ENCODE results near the gene LRRC8D. TPM values are rescaled to one million over a fixed set of nuclear protein-coding genes. Genes with fewer than 3 reads are reported as not detected.

The LRRC8D gene
- total and polyA plus RNA-seq, 2 experiments from 2014 or later = 10.1 to 13.8 TPM

DNA sequence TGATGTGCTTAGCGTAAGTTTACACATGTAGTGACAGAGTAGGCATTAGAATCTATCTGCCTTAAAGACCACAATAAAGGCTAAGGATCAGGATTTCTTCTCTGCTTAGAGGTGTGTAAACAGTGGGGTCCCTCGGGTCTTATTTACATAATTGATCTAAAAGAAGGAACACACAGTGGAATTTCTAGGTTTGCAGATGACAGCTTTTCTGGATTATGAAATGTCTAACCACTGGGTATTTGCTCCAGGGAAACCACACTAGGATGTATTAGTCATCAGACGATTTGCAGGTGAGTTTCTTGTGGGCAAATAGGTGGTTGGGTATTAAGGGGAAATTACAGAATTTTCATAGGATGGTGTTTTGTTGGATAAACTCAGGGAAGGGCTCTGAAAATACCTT lies 5.8 kb downstream of the LRRC8D start:
- H3K27me3 ChIP-seq = no peaks in the 10 kb centered on the region
- H3K4me3 ChIP-seq = no peak overlapping the region
- no peaks in the 10 kb centered on the region for H3K36me3 ChIP-seq
- no peak overlapping the region for H3K27ac ChIP-seq
- H3K4me1 ChIP-seq (ENCODE audit: low read depth) = peaks cover 8% of the 10 kb centered on the region
- DNase-seq (ENCODE audit: low read depth in 1 of 2, low spot score in 1 of 2) = no peak
- H3K9me3 ChIP-seq (ENCODE audit: low read depth) = no peaks in the 10 kb centered on the region
- TF ChIP-seq, protein P1, sequence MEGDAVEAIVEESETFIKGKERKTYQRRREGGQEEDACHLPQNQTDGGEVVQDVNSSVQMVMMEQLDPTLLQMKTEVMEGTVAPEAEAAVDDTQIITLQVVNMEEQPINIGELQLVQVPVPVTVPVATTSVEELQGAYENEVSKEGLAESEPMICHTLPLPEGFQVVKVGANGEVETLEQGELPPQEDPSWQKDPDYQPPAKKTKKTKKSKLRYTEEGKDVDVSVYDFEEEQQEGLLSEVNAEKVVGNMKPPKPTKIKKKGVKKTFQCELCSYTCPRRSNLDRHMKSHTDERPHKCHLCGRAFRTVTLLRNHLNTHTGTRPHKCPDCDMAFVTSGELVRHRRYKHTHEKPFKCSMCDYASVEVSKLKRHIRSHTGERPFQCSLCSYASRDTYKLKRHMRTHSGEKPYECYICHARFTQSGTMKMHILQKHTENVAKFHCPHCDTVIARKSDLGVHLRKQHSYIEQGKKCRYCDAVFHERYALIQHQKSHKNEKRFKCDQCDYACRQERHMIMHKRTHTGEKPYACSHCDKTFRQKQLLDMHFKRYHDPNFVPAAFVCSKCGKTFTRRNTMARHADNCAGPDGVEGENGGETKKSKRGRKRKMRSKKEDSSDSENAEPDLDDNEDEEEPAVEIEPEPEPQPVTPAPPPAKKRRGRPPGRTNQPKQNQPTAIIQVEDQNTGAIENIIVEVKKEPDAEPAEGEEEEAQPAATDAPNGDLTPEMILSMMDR (IDR thresholded peaks at IDR 0.05; ENCODE audit: low read depth, low read length) = no peak

DNA sequence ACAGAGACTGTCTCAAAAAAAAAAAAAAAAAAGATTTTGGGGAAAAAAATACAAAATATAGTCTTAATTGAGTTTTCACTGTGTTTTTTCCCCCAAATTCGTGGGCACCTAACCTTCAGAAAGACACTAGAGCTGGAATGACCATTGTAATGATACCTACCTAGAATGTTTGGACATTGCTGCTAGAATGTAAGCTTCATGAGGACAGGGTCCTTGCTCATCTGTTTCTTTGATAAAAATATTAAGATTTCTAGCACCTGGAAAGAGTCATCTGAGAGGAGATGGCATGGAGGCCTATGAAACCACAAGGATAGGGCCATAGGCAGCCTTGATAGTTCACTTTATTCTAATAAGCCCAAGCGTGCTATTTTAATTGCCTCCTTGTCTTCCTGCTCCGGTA lies 6.5 kb downstream of the LRRC8D start:
- no peak overlapping the region for H3K4me3 ChIP-seq
- H3K27ac ChIP-seq = no peak overlapping the region
- H3K4me1 ChIP-seq (ENCODE audit: low read depth) = peaks cover 8% of the 10 kb centered on the region
- H3K9me3 ChIP-seq (ENCODE audit: low read depth) = no peaks in the 10 kb centered on the region
- no peak for DNase-seq (ENCODE audit: low read depth in 1 of 2, low spot score in 1 of 2)
- no peaks in the 10 kb centered on the region for H3K36me3 ChIP-seq
- TF ChIP-seq, protein P1 (IDR thresholded peaks at IDR 0.05; ENCODE audit: low read depth, low read length) = no peak
- no peaks in the 10 kb centered on the region for H3K27me3 ChIP-seq

DNA sequence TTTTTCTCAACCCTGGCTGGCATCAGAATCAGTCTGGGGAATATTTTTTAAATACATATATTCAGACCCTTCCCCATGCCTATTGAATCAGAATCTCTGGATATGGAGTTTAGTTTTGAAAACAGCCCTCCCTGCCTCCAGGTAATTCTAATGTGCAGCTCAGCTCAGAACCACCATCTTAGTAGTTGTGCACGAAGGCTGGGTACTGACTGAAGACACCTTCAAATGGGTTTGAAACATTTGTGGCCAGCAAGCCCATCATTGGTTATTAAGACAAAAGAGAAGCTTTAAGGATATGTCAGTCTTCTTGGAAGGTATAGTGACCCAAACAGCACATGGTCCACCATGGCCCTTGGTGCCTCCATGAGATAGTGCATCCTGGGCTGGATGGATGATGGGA lies 7.1 kb downstream of the LRRC8D start:
- Histone ChIP-seq H3K9me3 (ENCODE audit: low read depth) (no peaks in the 10 kb centered on the region), H3K27ac (no peak overlapping the region), H3K27me3 (no peaks in the 10 kb centered on the region), H3K36me3 (no peaks in the 10 kb centered on the region), H3K4me1 (ENCODE audit: low read depth) (peaks cover 7% of the 10 kb centered on the region), H3K4me3 (no peak overlapping the region)
- DNase-seq (ENCODE audit: low read depth in 1 of 2, low spot score in 1 of 2) = no peak
- TF ChIP-seq, protein P1 (IDR thresholded peaks at IDR 0.05; ENCODE audit: low read depth, low read length) = no peak

DNA sequence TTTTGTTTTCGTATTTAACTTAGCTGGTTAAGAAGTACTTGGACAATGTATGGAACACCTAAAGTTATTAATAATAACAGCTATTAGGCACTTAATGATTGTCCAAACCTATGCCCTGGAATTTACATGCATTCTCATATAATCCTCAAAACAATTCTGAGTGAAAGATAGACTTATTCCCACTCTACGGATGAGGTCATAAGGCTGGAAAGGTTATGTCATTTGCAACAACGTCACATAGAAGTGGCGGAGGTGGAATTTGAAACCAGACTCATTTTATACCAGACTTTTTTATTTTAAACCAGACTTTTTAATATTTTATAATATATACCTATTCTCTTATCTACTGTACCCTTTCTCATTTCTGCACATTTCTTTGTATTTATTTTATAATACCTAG lies 8.4 kb downstream of the LRRC8D start:
- TF ChIP-seq, protein P1 (IDR thresholded peaks at IDR 0.05; ENCODE audit: low read depth, low read length) = no peak
- no peaks in the 10 kb centered on the region for H3K27me3 ChIP-seq
- no peak overlapping the region for H3K4me3 ChIP-seq
- DNase-seq (ENCODE audit: low read depth in 1 of 2, low spot score in 1 of 2) = no peak
- H3K36me3 ChIP-seq = no peaks in the 10 kb centered on the region
- no peak overlapping the region for H3K27ac ChIP-seq
- no peaks in the 10 kb centered on the region for H3K4me1 ChIP-seq (ENCODE audit: low read depth)
- no peaks in the 10 kb centered on the region for H3K9me3 ChIP-seq (ENCODE audit: low read depth)

DNA sequence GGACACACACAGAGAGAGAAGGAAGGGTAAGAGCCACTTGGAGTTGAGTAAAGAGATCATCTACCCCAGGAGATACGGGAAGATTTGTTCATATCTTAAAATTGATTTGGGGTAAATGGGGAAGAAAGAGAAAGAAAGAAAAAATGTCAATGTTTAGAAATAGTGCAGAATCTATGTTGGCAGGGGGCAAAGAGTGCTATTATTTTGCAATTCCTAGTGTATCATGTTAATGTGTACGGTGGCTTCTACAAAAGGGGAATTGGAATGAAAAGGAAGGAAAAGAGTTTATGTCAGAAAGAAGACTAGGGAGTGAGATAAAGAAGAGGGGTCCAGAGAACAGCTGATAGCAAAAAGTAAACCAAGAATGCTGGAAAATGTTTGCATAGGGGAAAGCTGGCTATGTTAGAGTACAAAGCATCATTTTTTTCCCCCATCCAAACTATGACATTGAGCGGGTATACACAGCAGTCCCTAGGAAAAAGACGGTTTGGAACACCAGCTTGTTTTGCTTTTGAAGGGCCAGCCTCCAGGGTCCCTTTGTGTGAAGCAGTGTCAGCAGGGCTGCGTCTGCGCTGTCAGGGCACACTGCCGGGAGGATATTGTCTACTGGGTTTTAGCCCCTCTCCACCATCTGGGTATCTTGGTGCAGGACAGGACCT lies 10.8 kb downstream of the LRRC8D start:
- Histone ChIP-seq H3K4me3 (no peak overlapping the region), H3K27ac (no peak overlapping the region), H3K27me3 (no peaks in the 10 kb centered on the region), H3K9me3 (ENCODE audit: low read depth) (no peaks in the 10 kb centered on the region), H3K36me3 (no peaks in the 10 kb centered on the region), H3K4me1 (ENCODE audit: low read depth) (peaks cover 1% of the 10 kb centered on the region)
- TF ChIP-seq, protein P1 (IDR thresholded peaks at IDR 0.05; ENCODE audit: low read depth, low read length) = no peak
- DNase-seq (ENCODE audit: low read depth in 1 of 2, low spot score in 1 of 2) = no peak

Data from cardiac muscle cell (in vitro differentiated cells and primary cell).